Measurements from ENCODE around the gene USP48.

Gene USP48

DNA sequence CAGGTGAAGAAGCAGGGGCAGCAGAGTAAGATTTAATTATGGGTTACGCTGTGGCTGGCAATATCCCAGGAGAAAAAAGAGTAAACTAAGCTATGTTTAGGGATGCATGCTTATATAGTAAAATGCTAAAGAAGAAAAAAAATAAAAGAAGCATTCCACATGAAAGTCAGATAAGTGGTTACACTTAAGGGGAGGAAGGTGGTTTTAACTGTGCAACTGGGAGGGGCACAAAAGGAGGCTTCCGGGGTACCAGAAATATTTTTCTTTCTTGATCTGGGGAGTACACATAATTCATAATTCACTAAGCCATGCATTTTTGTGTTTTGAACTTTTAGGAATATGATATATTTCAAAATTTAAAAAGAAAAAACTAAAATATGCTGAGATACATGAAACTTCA lies 39.5 kb downstream of the USP48 start:
- TF ChIP-seq, protein P1, sequence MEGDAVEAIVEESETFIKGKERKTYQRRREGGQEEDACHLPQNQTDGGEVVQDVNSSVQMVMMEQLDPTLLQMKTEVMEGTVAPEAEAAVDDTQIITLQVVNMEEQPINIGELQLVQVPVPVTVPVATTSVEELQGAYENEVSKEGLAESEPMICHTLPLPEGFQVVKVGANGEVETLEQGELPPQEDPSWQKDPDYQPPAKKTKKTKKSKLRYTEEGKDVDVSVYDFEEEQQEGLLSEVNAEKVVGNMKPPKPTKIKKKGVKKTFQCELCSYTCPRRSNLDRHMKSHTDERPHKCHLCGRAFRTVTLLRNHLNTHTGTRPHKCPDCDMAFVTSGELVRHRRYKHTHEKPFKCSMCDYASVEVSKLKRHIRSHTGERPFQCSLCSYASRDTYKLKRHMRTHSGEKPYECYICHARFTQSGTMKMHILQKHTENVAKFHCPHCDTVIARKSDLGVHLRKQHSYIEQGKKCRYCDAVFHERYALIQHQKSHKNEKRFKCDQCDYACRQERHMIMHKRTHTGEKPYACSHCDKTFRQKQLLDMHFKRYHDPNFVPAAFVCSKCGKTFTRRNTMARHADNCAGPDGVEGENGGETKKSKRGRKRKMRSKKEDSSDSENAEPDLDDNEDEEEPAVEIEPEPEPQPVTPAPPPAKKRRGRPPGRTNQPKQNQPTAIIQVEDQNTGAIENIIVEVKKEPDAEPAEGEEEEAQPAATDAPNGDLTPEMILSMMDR (conservative IDR thresholded peaks at IDR 0.05; ENCODE audit: low read depth, low read length), result no peak
- no peak overlapping the region for H3K4me3 ChIP-seq (ENCODE audit: low read depth, low read length)
- DNase-seq (ENCODE audit: low read depth), result no peak

DNA sequence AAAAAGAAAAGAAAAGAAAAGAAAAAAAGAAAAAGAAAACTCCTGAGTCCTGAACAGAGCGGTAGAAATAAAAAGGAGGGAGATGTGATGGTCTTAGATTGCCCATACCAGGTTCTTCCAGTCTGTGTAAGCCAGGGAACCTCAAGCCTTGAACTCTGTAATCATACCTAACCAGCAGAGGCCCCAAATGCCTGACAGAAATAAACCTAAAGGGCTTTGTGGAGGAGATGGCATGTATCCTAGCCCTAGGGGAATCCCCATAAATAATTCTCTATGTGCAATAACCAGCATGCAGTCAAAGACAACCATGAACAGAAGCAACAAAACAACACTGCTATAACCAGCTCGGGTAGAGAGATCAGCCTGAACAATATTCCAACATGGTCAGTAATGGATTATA lies 40.4 kb downstream of the USP48 start:
- H3K4me3 ChIP-seq (ENCODE audit: low read depth, low read length), result no peak overlapping the region
- TF ChIP-seq, protein P1 (conservative IDR thresholded peaks at IDR 0.05; ENCODE audit: low read depth, low read length), result peak; percentile 12
- peak; percentile 60 for DNase-seq (ENCODE audit: low read depth)

DNA sequence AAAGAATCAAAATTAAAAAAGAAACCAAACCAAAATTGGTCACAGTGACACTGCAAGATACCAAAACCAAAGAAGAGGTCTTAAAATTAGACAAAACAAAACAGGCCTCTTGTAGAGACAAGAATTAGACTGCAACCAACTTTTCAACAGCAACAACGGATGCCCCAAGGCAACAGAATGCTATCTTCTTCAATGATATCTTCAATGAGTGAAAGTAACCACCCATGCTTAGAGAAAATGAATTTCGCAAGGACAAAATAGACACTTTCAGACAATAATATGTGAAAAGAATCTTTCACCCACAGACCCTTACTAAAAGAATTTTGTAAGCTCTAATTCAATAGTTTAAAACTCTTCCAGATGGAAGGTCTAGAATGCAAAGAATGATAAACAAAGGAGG lies 41.7 kb downstream of the USP48 start:
- TF ChIP-seq, protein P1 (conservative IDR thresholded peaks at IDR 0.05; ENCODE audit: low read depth, low read length), result no peak
- no peak overlapping the region for H3K4me3 ChIP-seq (ENCODE audit: low read depth, low read length)
- DNase-seq (ENCODE audit: low read depth), result peak; percentile 6

DNA sequence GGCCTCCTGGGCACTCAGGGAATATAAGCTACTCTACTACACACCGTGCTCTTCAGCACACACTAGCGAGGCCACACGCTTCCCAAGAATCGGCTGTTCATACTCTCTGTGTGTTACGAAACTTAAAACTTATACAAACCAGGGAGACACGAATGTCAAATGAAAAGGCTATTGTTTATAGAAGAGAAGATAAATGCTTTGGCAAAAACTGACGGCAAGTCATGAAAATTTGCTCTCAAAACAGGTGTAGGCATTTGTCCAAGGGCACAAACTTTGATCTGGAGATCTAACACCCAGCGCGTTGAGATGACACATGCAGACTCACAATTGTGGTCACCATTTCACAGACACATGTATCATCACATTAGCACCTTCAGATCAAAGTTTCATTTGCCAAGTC lies 46.1 kb downstream of the USP48 start:
- TF ChIP-seq, protein P1 (conservative IDR thresholded peaks at IDR 0.05; ENCODE audit: low read depth, low read length), result no peak
- no peak for DNase-seq (ENCODE audit: low read depth)
- no peak overlapping the region for H3K4me3 ChIP-seq (ENCODE audit: low read depth, low read length)

DNA sequence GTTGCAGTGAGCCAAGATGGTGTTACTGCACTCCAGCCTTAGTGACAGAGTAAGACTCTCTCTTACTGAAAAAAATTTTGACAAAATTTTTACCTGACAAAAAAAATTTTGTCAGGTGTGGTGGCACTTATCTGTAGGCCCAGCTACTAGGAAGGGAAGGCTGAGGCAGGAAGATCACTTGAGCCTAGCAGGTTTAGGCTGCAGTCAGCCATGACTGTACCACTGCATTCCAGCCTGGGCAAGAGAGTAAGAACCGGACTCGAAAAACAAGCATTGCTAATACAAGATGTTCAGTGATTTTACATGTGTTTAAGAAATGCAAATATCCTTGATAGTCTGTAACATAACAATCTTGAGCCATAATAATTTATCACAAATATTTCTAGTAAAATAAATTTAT lies 46.9 kb downstream of the USP48 start:
- DNase-seq (ENCODE audit: low read depth), result no peak
- no peak overlapping the region for H3K4me3 ChIP-seq (ENCODE audit: low read depth, low read length)
- TF ChIP-seq, protein P1 (conservative IDR thresholded peaks at IDR 0.05; ENCODE audit: low read depth, low read length), result no peak

DNA sequence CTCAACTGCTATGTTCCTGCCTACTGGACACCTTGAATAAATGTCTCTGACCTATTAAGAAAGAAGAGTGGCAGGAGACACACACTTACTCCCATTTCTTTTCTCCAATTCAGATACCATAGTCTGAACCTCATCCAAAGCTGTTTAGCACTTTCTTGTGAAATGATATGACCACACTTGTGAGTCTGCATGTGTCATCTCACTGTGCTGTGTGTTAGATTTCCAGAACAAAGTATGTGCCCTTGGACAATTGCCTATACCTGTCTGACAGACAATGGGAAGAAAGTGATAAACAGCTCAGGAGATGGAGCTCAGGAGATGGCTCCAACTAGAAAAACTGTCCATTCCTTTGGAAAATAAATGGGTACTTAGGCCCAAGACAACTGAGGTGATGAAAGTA lies 48.4 kb downstream of the USP48 start:
- TF ChIP-seq, protein P1 (conservative IDR thresholded peaks at IDR 0.05; ENCODE audit: low read depth, low read length), result no peak
- H3K4me3 ChIP-seq (ENCODE audit: low read depth, low read length), result no peak overlapping the region
- DNase-seq (ENCODE audit: low read depth), result peak; percentile 8

- H3K4me3 ChIP-seq (ENCODE audit: low read depth, low read length), result no peak overlapping the region
- DNase-seq (ENCODE audit: low read depth), result no peak
- TF ChIP-seq, protein P1 (conservative IDR thresholded peaks at IDR 0.05; ENCODE audit: low read depth, low read length), result no peak
Observed at GRCh38 chr1:21732664-21733063, 50.3 kb downstream of the USP48 start.

All from choroid plexus epithelial cell (primary cell).